Right atrium auricular region (tissue), 2 donors: Measurements from ENCODE around the gene PAMR1. TPM values are rescaled to one million over a fixed set of nuclear protein-coding genes. Genes with fewer than 3 reads are reported as not detected.

Source experiments
- DNase-seq: peaks from one replicate; pipeline ENCODE4 v3.0.0-alpha.2; 2019; ENCODE audit warnings: low spot score
- H3K27ac ChIP-seq, 2 donors: fragments of 200-600 bp; sonication (generic); 1 replicate in 1 of 2; 2 replicates in 1 of 2; pipeline ENCODE4 v1.5.1; 2016 to 2019
- H3K27me3 ChIP-seq, 2 donors: fragments of 200-600 bp; sonication (generic); one replicate each; pipeline versions ENCODE4 v1.5.1 to v1.6.0; 2017 to 2019
- H3K36me3 ChIP-seq: fragments of 200-600 bp; sonication (generic); one replicate; pipeline ENCODE4 v1.5.1; 2016
- H3K4me1 ChIP-seq, 2 donors: fragments of 200-600 bp; sonication (generic); one replicate each; pipeline versions ENCODE4 v1.5.1 to v1.6.0; 2017 to 2019
- H3K4me3 ChIP-seq, 2 donors: fragments of 200-600 bp; sonication (generic); 1 replicate in 1 of 2; 2 replicates in 1 of 2; pipeline ENCODE4 v1.5.1; 2017 to 2019; ENCODE audit warnings: mild to moderate bottlenecking in 1 of 2, moderate library complexity in 1 of 2
- H3K9me3 ChIP-seq, 2 donors: fragments of 200-600 bp; sonication (generic); one replicate each; pipeline ENCODE4 v1.5.1; 2019
- CTCF ChIP-seq, 2 donors: fragments of 200-600 bp; sonication (generic); IDR thresholded peaks; one replicate each; pipeline ENCODE4 v1.5.1; 2019; ENCODE audit warnings: antibody characterized with exemption in 2 of 2
- total RNA-seq, 2 donors: library from RNA; depleted of rRNA; stranded (reverse); fragments of >200 nt; gene quantifications; one replicate each; pipeline ENCODE4 v1.1.0, GENCODE V29; 2016

The PAMR1 gene
- total RNA-seq, 2 donors from 2014 or later: 8.6 to 15.3 TPM

GRCh38 chr11:35554491-35555437 lies 29.3 kb upstream of the PAMR1 start:
- Histone ChIP-seq H3K9me3 (no peaks in the 10 kb centered on the region), H3K4me1 (peaks cover 0 to 5% of the 10 kb centered on the region in 2 donors), H3K4me3 (no peak overlapping the region), H3K36me3 (no peaks in the 10 kb centered on the region), H3K27me3 (no peaks in the 10 kb centered on the region), H3K27ac (no peak overlapping the region)
- peak in 1 of 2 donors; percentile 28 for TF ChIP-seq CTCF (IDR thresholded peaks at IDR 0.05)
- DNase-seq: no peak

- Histone ChIP-seq H3K27ac (no peak overlapping the region), H3K36me3 (no peaks in the 10 kb centered on the region), H3K9me3 (no peaks in the 10 kb centered on the region), H3K4me1 (peaks cover 0 to 6% of the 10 kb centered on the region in 2 donors), H3K27me3 (no peaks in the 10 kb centered on the region), H3K4me3 (no peak overlapping the region)
- DNase-seq: no peak
- no peak for TF ChIP-seq CTCF (IDR thresholded peaks at IDR 0.05)
Observed at GRCh38 chr11:35553831-35554230, 28.4 kb upstream of the PAMR1 start.

GRCh38 chr11:35553021-35553420 lies 27.6 kb upstream of the PAMR1 start:
- no peak overlapping the region for H3K4me3 ChIP-seq
- H3K27me3 ChIP-seq: no peaks in the 10 kb centered on the region
- no peak for DNase-seq
- no peak overlapping the region for H3K27ac ChIP-seq
- H3K36me3 ChIP-seq: no peaks in the 10 kb centered on the region
- peaks cover 0 to 6% of the 10 kb centered on the region in 2 donors for H3K4me1 ChIP-seq
- no peaks in the 10 kb centered on the region for H3K9me3 ChIP-seq
- no peak for TF ChIP-seq CTCF (IDR thresholded peaks at IDR 0.05)

- Histone ChIP-seq H3K4me3 (no peak overlapping the region), H3K36me3 (no peaks in the 10 kb centered on the region), H3K9me3 (no peaks in the 10 kb centered on the region), H3K27me3 (no peaks in the 10 kb centered on the region), H3K4me1 (peaks cover 0 to 6% of the 10 kb centered on the region in 2 donors), H3K27ac (no peak overlapping the region)
- TF ChIP-seq CTCF (IDR thresholded peaks at IDR 0.05): no peak
- DNase-seq: no peak
Observed at GRCh38 chr11:35552616-35553015, 27.2 kb upstream of the PAMR1 start.

GRCh38 chr11:35550374-35551036 lies 25.1 kb upstream of the PAMR1 start:
- no peak for TF ChIP-seq CTCF (IDR thresholded peaks at IDR 0.05)
- Histone ChIP-seq H3K36me3 (no peaks in the 10 kb centered on the region), H3K4me3 (no peak overlapping the region), H3K9me3 (no peaks in the 10 kb centered on the region), H3K4me1 (peaks cover 0 to 6% of the 10 kb centered on the region in 2 donors), H3K27ac (no peak overlapping the region), H3K27me3 (no peaks in the 10 kb centered on the region)
- no peak for DNase-seq
